GM19025 (cell line): ENCODE data around the gene SPZ1.
"Not testable (repeated sequence)": the region's sequence is repeated elsewhere in the genome, so short reads cannot be mapped to it uniquely, and the experiment has no call there.

ENCODE experiments used
- ATAC-seq: cut with Tn5 transposase; IDR thresholded peaks from one replicate; pipeline ENCODE4 v1.9.1; 2021; ENCODE audit warnings: mild to moderate bottlenecking, low read depth, moderate library complexity; ENCODE audit not compliant: unreplicated experiment

SPZ1 gene

DNA sequence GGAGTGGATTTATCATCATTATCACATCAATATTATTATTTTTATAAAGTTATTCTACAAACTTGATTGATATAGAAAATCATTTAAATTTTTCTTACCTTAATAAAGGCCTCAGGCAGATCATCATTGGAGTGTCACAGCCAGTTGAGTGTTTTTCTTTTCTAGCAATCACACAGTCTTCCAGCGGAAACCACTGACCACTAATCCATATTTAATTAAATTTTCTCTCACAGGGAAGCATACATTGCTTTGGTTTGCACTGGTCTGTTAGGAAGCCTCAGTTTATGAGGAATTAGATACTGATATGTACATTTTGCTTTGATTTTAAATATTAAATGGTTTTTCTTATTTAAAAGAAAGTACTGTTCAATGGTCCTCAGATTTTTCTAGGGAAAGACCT is 6.7 kb downstream of the SPZ1 start:
- no peak for ATAC-seq

GRCh38 chr5:80337379-80337778 is 17.6 kb downstream of the SPZ1 start:
- ATAC-seq, result no peak

- ATAC-seq, result no peak
Measured at GRCh38 chr5:80339116-80339515, 19.3 kb downstream of the SPZ1 start.

GRCh38 chr5:80341016-80341775 is 21.4 kb downstream of the SPZ1 start:
- ATAC-seq, result no peak

DNA sequence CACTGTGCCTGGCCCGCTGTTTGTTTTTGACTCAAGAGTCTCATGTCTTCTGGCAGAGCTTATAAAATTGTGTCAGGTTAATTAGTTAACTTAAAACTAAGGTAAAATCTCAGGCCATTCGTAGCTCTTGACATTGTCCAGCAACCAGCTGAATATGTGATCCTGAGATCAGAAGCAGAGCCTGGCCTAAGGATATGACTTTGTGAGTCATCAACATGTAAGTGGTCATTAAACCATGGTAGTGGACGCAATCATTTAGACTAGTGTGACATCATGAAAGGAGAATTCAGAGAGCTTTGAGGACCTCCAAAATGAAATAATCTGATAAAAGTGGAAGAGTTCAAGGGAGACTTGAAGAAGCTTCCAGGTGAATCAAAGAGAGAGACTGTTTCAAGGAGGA is 23.3 kb downstream of the SPZ1 start:
- ATAC-seq, result no peak

GRCh38 chr5:80346055-80346454 is 26.3 kb downstream of the SPZ1 start:
- no peak for ATAC-seq

DNA sequence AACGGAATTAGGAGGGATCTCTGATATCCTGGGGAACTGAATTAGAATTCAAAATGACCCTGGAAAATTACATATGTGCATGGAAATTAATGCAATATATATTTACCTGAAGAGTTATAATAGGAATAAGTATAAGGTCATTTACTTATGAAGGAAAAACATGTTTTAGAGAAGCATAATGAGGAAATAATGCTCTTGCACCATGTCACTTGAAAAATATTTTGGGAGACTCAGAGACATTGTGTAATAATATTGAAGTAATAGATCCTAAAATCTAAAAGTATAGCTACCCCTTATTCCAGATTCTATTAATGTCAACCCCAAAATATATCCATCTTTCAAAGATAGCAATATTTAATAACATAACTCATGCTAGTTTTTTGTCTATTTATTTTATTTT is 28.4 kb downstream of the SPZ1 start:
- no peak for ATAC-seq

GRCh38 chr5:80351019-80351418 is 31.2 kb downstream of the SPZ1 start:
- ATAC-seq, result not testable (repeated sequence)

DNA sequence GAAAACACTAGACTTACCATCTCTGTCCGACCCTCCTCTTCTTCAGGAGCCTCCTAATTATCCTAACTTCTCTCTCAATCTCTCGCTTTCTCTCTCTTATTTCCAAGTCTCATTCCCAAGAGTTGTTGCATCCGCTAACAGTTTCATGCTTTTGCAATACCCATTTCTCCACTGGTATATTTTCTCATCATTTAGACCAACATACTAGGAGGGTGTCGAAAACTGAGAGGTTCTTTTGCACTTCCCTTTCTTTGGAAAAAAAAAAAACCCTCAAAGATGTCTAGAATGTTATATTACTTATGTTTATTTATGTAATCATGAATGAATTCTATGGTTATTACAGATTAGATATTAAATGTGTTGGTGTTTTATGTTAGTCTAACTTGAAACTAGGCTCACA is 35.9 kb downstream of the SPZ1 start:
- no peak for ATAC-seq

- no peak for ATAC-seq
Measured at GRCh38 chr5:80357671-80358070, 37.9 kb downstream of the SPZ1 start.

DNA sequence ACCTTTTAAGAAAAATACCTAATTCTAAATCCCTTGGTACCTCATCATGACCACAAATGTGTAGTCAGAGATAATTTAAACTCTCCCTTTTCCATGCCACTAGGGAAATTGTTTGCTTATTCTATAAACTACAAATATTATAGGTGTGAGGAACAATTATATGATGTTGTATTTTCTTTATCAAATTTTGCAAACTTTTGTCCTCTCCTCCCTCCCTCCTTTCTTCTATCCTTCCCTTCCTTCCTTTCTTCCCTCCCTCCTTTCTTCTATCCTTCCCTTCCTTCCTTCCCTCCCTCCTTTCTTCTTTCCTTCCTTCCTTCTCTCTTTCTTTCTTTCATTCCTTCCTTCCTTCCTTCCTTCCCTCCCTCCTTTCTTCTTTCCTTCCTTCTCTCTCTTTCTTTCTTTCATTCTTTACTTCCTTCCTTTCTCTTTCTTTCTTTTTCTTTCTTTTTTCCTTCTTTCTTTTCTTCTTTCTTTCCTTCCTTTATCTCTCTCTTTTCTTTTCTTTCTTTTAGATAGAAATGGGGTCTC is 41.2 kb downstream of the SPZ1 start:
- ATAC-seq, result no peak

DNA sequence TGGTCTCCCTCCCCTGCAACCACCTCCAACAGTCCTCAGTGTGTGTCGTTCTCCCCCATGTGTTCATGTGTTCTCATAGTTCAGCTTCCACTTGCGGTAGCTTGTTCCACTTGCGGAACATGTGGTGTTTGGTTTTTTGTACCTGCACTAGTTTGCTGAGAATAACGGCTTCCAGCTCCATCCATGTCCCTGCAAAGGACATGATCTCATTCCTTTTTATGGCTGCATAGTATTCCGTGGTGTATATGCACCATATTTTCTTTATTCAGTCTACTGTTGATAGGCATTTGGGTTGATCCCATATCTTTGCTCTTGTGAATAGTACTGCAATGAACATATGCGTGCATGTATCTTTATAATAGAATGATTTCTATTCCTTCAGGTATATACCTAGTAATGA is 45.1 kb downstream of the SPZ1 start:
- ATAC-seq, result no peak

- no peak for ATAC-seq
Measured at GRCh38 chr5:80368661-80369480, 49.1 kb downstream of the SPZ1 start.

- ATAC-seq, result no peak
Measured at GRCh38 chr5:80369521-80369920, 49.7 kb downstream of the SPZ1 start.

GRCh38 chr5:80370390-80370789 is 50.6 kb downstream of the SPZ1 start:
- no peak for ATAC-seq
